ENCODE measurements around the gene TSC22D4.

TSC22D4 gene

DNA sequence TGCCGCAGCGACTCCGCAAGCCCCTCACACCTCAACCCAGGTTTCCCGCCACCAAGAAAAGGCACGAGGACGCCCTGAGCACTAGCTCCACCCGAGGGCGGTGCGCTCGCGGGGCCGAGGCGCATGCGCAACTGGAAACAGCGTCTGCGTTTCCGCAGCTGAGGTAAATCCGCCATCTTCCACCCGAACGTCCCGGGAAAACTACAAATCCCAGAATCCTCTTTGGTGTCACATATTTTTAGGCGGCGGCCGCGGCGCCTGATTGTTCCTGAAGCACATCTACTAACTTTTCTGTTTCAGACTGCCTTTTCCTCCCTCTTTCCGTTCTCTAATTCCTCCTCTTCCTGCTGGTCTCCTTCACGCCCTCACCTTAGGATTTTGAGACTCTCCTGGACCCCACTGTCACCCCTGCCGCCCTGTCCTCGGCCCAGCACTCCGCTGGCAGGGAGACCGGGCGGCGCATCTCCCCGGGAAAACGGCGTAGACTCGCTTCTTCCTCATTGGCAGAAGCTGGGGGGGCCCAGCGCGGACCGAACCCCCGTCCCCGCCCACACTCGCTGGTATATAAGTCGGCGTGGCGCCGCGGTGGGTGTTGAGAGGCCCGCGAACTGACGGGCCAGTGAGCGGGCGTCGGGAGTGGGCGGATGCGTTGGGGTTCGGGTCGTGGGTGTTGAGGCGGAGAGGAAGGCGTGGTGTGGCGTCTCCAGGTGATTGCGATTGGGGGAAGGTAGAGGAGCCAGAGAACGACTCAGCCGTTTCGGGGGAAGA lies 50.6 kb downstream of the TSC22D4 start, which contains the start of gene ZCWPW1:
Gene ZCWPW1 (minus strand): TSS at position 505 of the 768 bp plus-strand sequence. CDS start 8,054 bp downstream, outside the sequence.
- ChIA-PET POLR2A (interaction anchor here (0.5 to 3.6 kb wide), 24 partner anchors 8 to 446 kb away, joined by 3 to 43 read pairs (median 4); partner anchors contain the start of genes LAMTOR4, PPP1R35, SRRT and TSC22D4), CTCF (interaction anchor here (1.5 to 1.9 kb wide), 2 partner anchors 21 to 298 kb away, joined by 3 to 8 read pairs; no protein-coding TSS in a partner anchor)
- TF ChIP-seq L3MBTL2 (conservative IDR thresholded peaks at IDR 0.05) = peak; percentile 100
- no peak for TF ChIP-seq HDGF (IDR thresholded peaks at IDR 0.05; ENCODE audit: borderline replicate concordance)
- TF ChIP-seq LEF1 (IDR thresholded peaks at IDR 0.05; ENCODE audit: borderline replicate concordance) = no peak
- peak; percentile 74 for TF ChIP-seq ELF4 (IDR thresholded peaks at IDR 0.05)
- peak; percentile 58; the same call in 1 of the 2 replicates for TF ChIP-seq FOXM1 (IDR thresholded peaks at IDR 0.05; ENCODE audit: borderline replicate concordance)
- TF ChIP-seq ARNT (IDR thresholded peaks at IDR 0.05) = 0 out of 2 replicates have a peak, but pooled peaks have one; percentile 8
- peak; percentile 89 for DNase-seq (ENCODE audit: extremely low spot score)

GRCh38 chr7:100427762-100428198 lies 51.2 kb downstream of the TSC22D4 start:
- no peak for TF ChIP-seq FOXK2 (IDR thresholded peaks at IDR 0.05)
- no peak for TF ChIP-seq ZNF384 (IDR thresholded peaks at IDR 0.05)
- no peak for TF ChIP-seq HDGF (IDR thresholded peaks at IDR 0.05; ENCODE audit: borderline replicate concordance)
- TF ChIP-seq L3MBTL2 (conservative IDR thresholded peaks at IDR 0.05) = no peak
- TF ChIP-seq FOXA1 (IDR thresholded peaks at IDR 0.05) = no peak
- TF ChIP-seq FOXM1 (IDR thresholded peaks at IDR 0.05; ENCODE audit: borderline replicate concordance) = no peak
- no peak for TF ChIP-seq SP1 (IDR thresholded peaks at IDR 0.05)
- no peak for TF ChIP-seq BHLHE40 (IDR thresholded peaks at IDR 0.05; ENCODE audit: borderline replicate concordance)
- no peak for TF ChIP-seq ARNT (IDR thresholded peaks at IDR 0.05)
- TF ChIP-seq, protein P1, sequence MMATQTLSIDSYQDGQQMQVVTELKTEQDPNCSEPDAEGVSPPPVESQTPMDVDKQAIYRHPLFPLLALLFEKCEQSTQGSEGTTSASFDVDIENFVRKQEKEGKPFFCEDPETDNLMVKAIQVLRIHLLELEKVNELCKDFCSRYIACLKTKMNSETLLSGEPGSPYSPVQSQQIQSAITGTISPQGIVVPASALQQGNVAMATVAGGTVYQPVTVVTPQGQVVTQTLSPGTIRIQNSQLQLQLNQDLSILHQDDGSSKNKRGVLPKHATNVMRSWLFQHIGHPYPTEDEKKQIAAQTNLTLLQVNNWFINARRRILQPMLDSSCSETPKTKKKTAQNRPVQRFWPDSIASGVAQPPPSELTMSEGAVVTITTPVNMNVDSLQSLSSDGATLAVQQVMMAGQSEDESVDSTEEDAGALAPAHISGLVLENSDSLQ (IDR thresholded peaks at IDR 0.05) = no peak
- no peak for TF ChIP-seq CTBP1 (IDR thresholded peaks at IDR 0.05; ENCODE audit: borderline replicate concordance)
- no peak for TF ChIP-seq LEF1 (IDR thresholded peaks at IDR 0.05; ENCODE audit: borderline replicate concordance)
- TF ChIP-seq NFRKB (IDR thresholded peaks at IDR 0.05) = no peak
- no peak for TF ChIP-seq ELF4 (IDR thresholded peaks at IDR 0.05)
- TF ChIP-seq SUZ12 (IDR thresholded peaks at IDR 0.05) = no peak
- no peak for TF ChIP-seq TARDBP (IDR thresholded peaks at IDR 0.05)
- DNase-seq (ENCODE audit: extremely low spot score) = no peak
- POLR2A ChIA-PET = interaction anchor here (0.5 to 3.6 kb wide), 8 partner anchors 9 to 338 kb away, joined by 4 to 43 read pairs (median 13); partner anchors contain the start of gene PPP1R35
- CTCF ChIA-PET = interaction anchor here (1.5 to 1.9 kb wide), 2 partner anchors 20 to 297 kb away, joined by 3 to 8 read pairs; no protein-coding TSS in a partner anchor

GRCh38 chr7:100426516-100426915 lies 52.5 kb downstream of the TSC22D4 start:
- ChIA-PET POLR2A (no interaction called here), CTCF (no interaction called here)
- DNase-seq (ENCODE audit: extremely low spot score) = no peak
- TF ChIP-seq SUZ12 (IDR thresholded peaks at IDR 0.05) (no peak), LEF1 (IDR thresholded peaks at IDR 0.05; ENCODE audit: borderline replicate concordance) (no peak), BHLHE40 (IDR thresholded peaks at IDR 0.05; ENCODE audit: borderline replicate concordance) (no peak), FOXM1 (IDR thresholded peaks at IDR 0.05; ENCODE audit: borderline replicate concordance) (no peak), ARNT (IDR thresholded peaks at IDR 0.05) (no peak), NFRKB (IDR thresholded peaks at IDR 0.05) (no peak), L3MBTL2 (conservative IDR thresholded peaks at IDR 0.05) (no peak), FOXA1 (IDR thresholded peaks at IDR 0.05) (no peak), SP1 (IDR thresholded peaks at IDR 0.05) (no peak), FOXK2 (IDR thresholded peaks at IDR 0.05) (no peak), TARDBP (IDR thresholded peaks at IDR 0.05) (no peak), ELF4 (IDR thresholded peaks at IDR 0.05) (no peak), HDGF (IDR thresholded peaks at IDR 0.05; ENCODE audit: borderline replicate concordance) (no peak), ZNF384 (IDR thresholded peaks at IDR 0.05) (no peak), CTBP1 (IDR thresholded peaks at IDR 0.05; ENCODE audit: borderline replicate concordance) (no peak)
- TF ChIP-seq, protein P1 (IDR thresholded peaks at IDR 0.05) = no peak

DNA sequence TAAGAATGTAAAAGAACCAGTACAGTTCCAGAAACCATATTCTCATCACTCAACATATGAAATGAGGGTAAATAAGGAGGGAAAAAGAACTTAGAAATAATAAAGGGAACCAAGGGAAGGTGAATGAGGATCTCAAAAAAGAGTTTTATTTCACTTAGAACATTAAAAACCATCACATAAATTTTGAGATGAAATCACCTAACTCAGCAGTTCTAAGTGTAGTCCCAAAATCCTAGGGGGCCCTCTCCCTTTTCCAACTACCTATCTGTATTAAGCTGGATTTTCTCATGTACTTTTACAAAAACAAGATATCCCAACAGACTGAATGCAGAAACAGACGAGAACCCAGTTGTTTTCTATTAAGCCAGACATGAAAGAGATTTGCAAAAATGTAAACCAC lies 53.7 kb downstream of the TSC22D4 start:
- DNase-seq (ENCODE audit: extremely low spot score) = no peak
- ChIA-PET POLR2A (no interaction called here), CTCF (interaction anchor here (1.6 kb wide), 1 partner anchor 18 kb away, joined by 4 read pairs; no protein-coding TSS in a partner anchor)
- TF ChIP-seq SUZ12 (IDR thresholded peaks at IDR 0.05) (no peak), FOXK2 (IDR thresholded peaks at IDR 0.05) (no peak), L3MBTL2 (conservative IDR thresholded peaks at IDR 0.05) (no peak), FOXA1 (IDR thresholded peaks at IDR 0.05) (no peak), FOXM1 (IDR thresholded peaks at IDR 0.05; ENCODE audit: borderline replicate concordance) (no peak), TARDBP (IDR thresholded peaks at IDR 0.05) (no peak), ELF4 (IDR thresholded peaks at IDR 0.05) (no peak), BHLHE40 (IDR thresholded peaks at IDR 0.05; ENCODE audit: borderline replicate concordance) (no peak), HDGF (IDR thresholded peaks at IDR 0.05; ENCODE audit: borderline replicate concordance) (no peak), CTBP1 (IDR thresholded peaks at IDR 0.05; ENCODE audit: borderline replicate concordance) (no peak), LEF1 (IDR thresholded peaks at IDR 0.05; ENCODE audit: borderline replicate concordance) (no peak), SP1 (IDR thresholded peaks at IDR 0.05) (no peak), ZNF384 (IDR thresholded peaks at IDR 0.05) (no peak), NFRKB (IDR thresholded peaks at IDR 0.05) (no peak)
- TF ChIP-seq, protein P1 (IDR thresholded peaks at IDR 0.05) = no peak

- no peak for DNase-seq (ENCODE audit: extremely low spot score)
- POLR2A ChIA-PET = no interaction called here
- CTCF ChIA-PET = interaction anchor here (0.9 kb wide), 1 partner anchor 16 kb away, joined by 3 read pairs; no protein-coding TSS in a partner anchor
- TF ChIP-seq FOXM1 (IDR thresholded peaks at IDR 0.05; ENCODE audit: borderline replicate concordance) (no peak), HDGF (IDR thresholded peaks at IDR 0.05; ENCODE audit: borderline replicate concordance) (no peak)
- TF ChIP-seq, protein P1 (IDR thresholded peaks at IDR 0.05) = no peak
Measured at GRCh38 chr7:100423315-100423714, 55.7 kb downstream of the TSC22D4 start.
